ENCODE measurements around the gene AFG1L.

DNA sequence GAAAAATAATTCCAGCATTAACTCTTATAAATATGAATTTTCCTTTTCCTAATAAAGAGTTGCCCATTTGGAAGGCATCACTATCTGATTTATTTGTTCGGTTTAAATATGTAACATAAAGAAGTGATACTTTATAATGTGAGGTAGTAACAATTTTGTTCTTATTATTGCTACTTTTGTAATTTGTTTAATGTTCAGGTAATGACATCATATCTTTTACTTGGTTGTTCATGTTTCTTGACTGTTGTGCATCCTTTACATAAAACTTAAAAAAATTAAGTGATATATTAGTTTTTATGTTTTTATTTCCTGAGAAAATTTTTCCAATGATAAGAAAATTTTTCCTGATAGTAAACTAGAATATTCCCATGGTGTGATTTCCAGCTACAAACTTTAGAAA, 124.6 kb downstream of the AFG1L start:
- no peak for TF ChIP-seq SP1 (IDR thresholded peaks at IDR 0.05)
- no peak for TF ChIP-seq PKNOX1 (IDR thresholded peaks at IDR 0.05)
- TF ChIP-seq BHLHE40 (IDR thresholded peaks at IDR 0.05; ENCODE audit: borderline replicate concordance) = no peak
- no peak for TF ChIP-seq FOXA1 (IDR thresholded peaks at IDR 0.05)
- TF ChIP-seq FOXK2 (IDR thresholded peaks at IDR 0.05) = no peak
- no peak for TF ChIP-seq FOXM1 (IDR thresholded peaks at IDR 0.05; ENCODE audit: borderline replicate concordance)
- TF ChIP-seq SUZ12 (IDR thresholded peaks at IDR 0.05) = no peak

All from HEK293T (cell line).